Measurements from ENCODE around the gene RTN4. TPM values are rescaled to one million over a fixed set of nuclear protein-coding genes. Genes with fewer than 3 reads are reported as not detected.

The RTN4 gene
- total RNA-seq, 1 experiment from 2014 or later: 200 TPM

- no peak overlapping the region for H2BK15ac ChIP-seq (ENCODE audit: low read depth, low read length)
- no peak overlapping the region for H4K5ac ChIP-seq (ENCODE audit: insufficient read length, low read depth, low read length)
- H4K20me1 ChIP-seq (ENCODE audit: control insufficient read depth, insufficient read depth, insufficient read length): no peaks in the 10 kb centered on the region
- no peaks in the 10 kb centered on the region; the same call in 1 of the 2 replicates for H3K27me3 Mint-ChIP-seq (ENCODE audit: low read depth)
- no peak overlapping the region for H3K9ac ChIP-seq (ENCODE audit: extremely low read depth, insufficient read length, low read length)
- no peak overlapping the region for H3K14ac ChIP-seq (ENCODE audit: insufficient read depth, low read length)
- H2AFZ ChIP-seq (ENCODE audit: low read length): no peak overlapping the region
- no peak overlapping the region for H4K8ac ChIP-seq (replicated peaks; ENCODE audit: insufficient read length, low read depth, low read length)
- peaks cover 2% of the 10 kb centered on the region; the same call in 1 of the 2 replicates for H3K4me1 ChIP-seq (ENCODE audit: insufficient read depth, low read length)
- H3K27me3 ChIP-seq (ENCODE audit: insufficient read depth, low read length): no peaks in the 10 kb centered on the region
- no peaks in the 10 kb centered on the region for H3K9me3 ChIP-seq (ENCODE audit: control insufficient read depth, low read depth, low read length)
- no peak overlapping the region for H3K4ac ChIP-seq (ENCODE audit: low read depth, low read length)
- H3K4me2 ChIP-seq (ENCODE audit: insufficient read depth, insufficient read length, low read length): no peak overlapping the region
- no peak for TF ChIP-seq CTCF (conservative IDR thresholded peaks at IDR 0.05)
- H3T11ph ChIP-seq (ENCODE audit: low read length): no peak overlapping the region
- no CpG with 5 or more reads among the region's 2 CpGs for WGBS (ENCODE audit: extremely low coverage, insufficient read length, low lambda C conversion rate)
- no peak overlapping the region for H3K27ac ChIP-seq (ENCODE audit: insufficient read length, low read depth, low read length)
- no peak overlapping the region for H3K27ac Mint-ChIP-seq
- peaks cover 11 to 14% (median 12%) of the 10 kb centered on the region in 3 experiments for H3K36me3 Mint-ChIP-seq (ENCODE audit: insufficient read depth in 1 of 3, low read depth in 3 of 3)
- H3K4me1 Mint-ChIP-seq: peaks cover 32 to 37% of the 10 kb centered on the region in 2 experiments
- DNase-seq: no peak
- no peak overlapping the region for H2BK12ac ChIP-seq (ENCODE audit: insufficient read length, low read depth, low read length)
- no peak overlapping the region for H3K23ac ChIP-seq (ENCODE audit: insufficient read length, low read depth, low read length)
- no peak overlapping the region for H2BK120ac ChIP-seq (ENCODE audit: low read depth, low read length, poor library complexity, severe bottlenecking)
- H3K18ac ChIP-seq (ENCODE audit: insufficient read length, low read depth, low read length): no peak overlapping the region
- no peak overlapping the region for H4K91ac ChIP-seq (ENCODE audit: insufficient read length, low read depth, low read length)
- H2BK5ac ChIP-seq (ENCODE audit: insufficient read length, low read length): no peak overlapping the region
- H3K56ac ChIP-seq (ENCODE audit: insufficient read length, low read depth, low read length): no peak overlapping the region
- H3K79me2 ChIP-seq (ENCODE audit: insufficient read depth, low read length): no peaks in the 10 kb centered on the region
- H3K4me3 Mint-ChIP-seq: no peak overlapping the region
- H2BK20ac ChIP-seq (ENCODE audit: low read depth, low read length, poor library complexity, severe bottlenecking): no peak overlapping the region
- H3K23me2 ChIP-seq (ENCODE audit: insufficient read length, low read depth, low read length, poor library complexity, severe bottlenecking): no peaks in the 10 kb centered on the region
- H3K9me3 Mint-ChIP-seq: no peaks in the 10 kb centered on the region
- H3K79me1 ChIP-seq (ENCODE audit: insufficient read depth, low read depth, low read length, poor library complexity, severe bottlenecking): no peaks in the 10 kb centered on the region
- no peak overlapping the region for H2AK5ac ChIP-seq (ENCODE audit: insufficient read length, low read length)
These were observed 86.8 kb downstream of the RTN4 start for GRCh38 chr2:54963476-54963875.

Data from H9 (cell line).